B cell (primary cell): Measurements from ENCODE around the gene DKK3. TPM values are rescaled to one million over a fixed set of nuclear protein-coding genes. Genes with fewer than 3 reads are reported as not detected.

Experiments used
- ATAC-seq: fragments of 200-7000 bp; cut with Tn5 transposase; one replicate; pipeline ENCODE4 v1.10.0; 2021; ENCODE audit warnings: low read depth, mild to moderate bottlenecking, moderate number of reproducible peaks, moderate library complexity
- CTCF ChIA-PET: fragments of 350-600 bp; sonication (Branson Sonifier 250); formaldehyde crosslinking; loops from one replicate; lab custom pipeline; 2021; ENCODE audit warnings: antibody characterized with exemption, inconsistent platforms; lab: Charles Lee
- POLR2A ChIA-PET: fragments of 350-600 bp; sonication (Branson Sonifier 250); formaldehyde crosslinking; loops from one replicate; lab custom pipeline; 2021; ENCODE audit warnings: antibody characterized with exemption; lab: Charles Lee
- DNase-seq: peaks from one replicate; pipeline ENCODE4 v3.0.0; 2013
- H2AFZ ChIP-seq: 2 replicates; pipeline ENCODE4 v1.6.1; 2012; ENCODE audit warnings: mild to moderate bottlenecking, low read depth, low read length; ENCODE audit not compliant: insufficient read depth, poor library complexity, severe bottlenecking
- H3K27ac ChIP-seq, 2 donors: 1 replicate in 1 of 2; 2 replicates in 1 of 2; pipeline ENCODE4 v1.5.1; 2012 to 2013; ENCODE audit warnings: low read length in 2 of 2, mild to moderate bottlenecking in 2 of 2, moderate library complexity in 1 of 2
- H3K27me3 ChIP-seq, 4 experiments: fragments of 200-600 bp in 1 of 4; sonication (generic) in 1 of 4; replicated peaks in 1 of 4; 1 replicate in 2 of 4; 2 replicates in 2 of 4; pipeline versions ENCODE4 v1.6.1 to v1.7.0; 2013 to 2016; ENCODE audit warnings: low read length in 3 of 4, mild to moderate bottlenecking in 2 of 4, mixed read lengths in 1 of 4, moderate library complexity in 1 of 4; ENCODE audit not compliant: insufficient read depth in 4 of 4, control insufficient read depth in 3 of 4; ENCODE audit errors: control extremely low read depth in 1 of 4
- H3K36me3 ChIP-seq, 2 experiments: replicated peaks in 1 of 2; 1 replicate in 1 of 2; 2 replicates in 1 of 2; pipeline versions ENCODE4 v1.6.1 to v1.7.1; 2013; ENCODE audit warnings: low read length in 1 of 2; ENCODE audit not compliant: insufficient read depth in 2 of 2, control insufficient read depth in 1 of 2; ENCODE audit errors: control extremely low read depth in 1 of 2, extremely low read depth in 1 of 2
- H3K4me1 ChIP-seq, 2 donors: fragments of 200-600 bp in 1 of 2; sonication (generic) in 1 of 2; 1 replicate in 1 of 2; 2 replicates in 1 of 2; pipeline versions ENCODE4 v1.5.1 to v1.6.1; 2013 to 2017; ENCODE audit warnings: low read length in 2 of 2; ENCODE audit not compliant: control insufficient read depth in 2 of 2, insufficient read depth in 2 of 2
- H3K4me2 ChIP-seq: replicated peaks from 2 replicates; pipeline ENCODE3; 2012; ENCODE audit warnings: mild to moderate bottlenecking, low read depth, low read length; ENCODE audit not compliant: poor library complexity, severe bottlenecking
- H3K4me3 ChIP-seq, 5 experiments: fragments of 200-600 bp in 1 of 5; sonication (generic) in 1 of 5; 1 replicate in 3 of 5; 2 replicates in 2 of 5; pipeline versions ENCODE4 v1.5.1 to v1.7.0; 2011 to 2016; ENCODE audit warnings: low read length in 4 of 5, mild to moderate bottlenecking in 4 of 5, low read depth in 2 of 5, control low read depth in 1 of 5, moderate library complexity in 1 of 5; ENCODE audit not compliant: insufficient read depth in 1 of 5; ENCODE audit errors: control extremely low read depth in 1 of 5, extremely low read depth in 1 of 5
- H3K79me2 ChIP-seq: fragments of 200-600 bp; sonication (generic); one replicate; pipeline ENCODE4 v1.6.0; 2016; ENCODE audit warnings: low read length; ENCODE audit not compliant: control insufficient read depth, insufficient read depth
- H3K9ac ChIP-seq: fragments of 200-600 bp; sonication (generic); 2 replicates; pipeline ENCODE4 v1.6.1; 2017; ENCODE audit warnings: mild to moderate bottlenecking, low read length, moderate library complexity
- H3K9me3 ChIP-seq, 3 donors: one replicate each; pipeline versions ENCODE4 v1.6.1 to v1.7.1; 2013; ENCODE audit warnings: low read length in 2 of 3; ENCODE audit not compliant: control insufficient read depth in 2 of 3, insufficient read depth in 1 of 3; ENCODE audit errors: control extremely low read depth in 1 of 3
- H4K20me1 ChIP-seq: 2 replicates; pipeline ENCODE4 v1.6.0; 2012; ENCODE audit warnings: mild to moderate bottlenecking, low read length; ENCODE audit not compliant: insufficient read depth, control insufficient read depth, poor library complexity, severe bottlenecking
- H3K27ac Mint-ChIP-seq: one replicate; pipeline ENCODE4 v1.8.0; 2021; ENCODE audit warnings: mixed read lengths
- H3K27me3 Mint-ChIP-seq: one replicate; pipeline ENCODE4 v1.8.0; 2021; ENCODE audit warnings: mixed read lengths
- H3K4me1 Mint-ChIP-seq: one replicate; pipeline ENCODE4 v1.8.0; 2021; ENCODE audit warnings: mixed read lengths
- H3K4me3 Mint-ChIP-seq: one replicate; pipeline ENCODE4 v1.8.0; 2021; ENCODE audit warnings: mixed read lengths
- H3K9me3 Mint-ChIP-seq: one replicate; pipeline ENCODE4 v1.8.0; 2022; ENCODE audit warnings: mixed read lengths; ENCODE audit not compliant: insufficient read depth
- CTCF ChIP-seq: fragments of 200-600 bp; IDR thresholded peaks from one replicate; pipeline ENCODE4 v1.8.0; 2022; ENCODE audit warnings: antibody characterized with exemption, mild to moderate bottlenecking
- EZH2 ChIP-seq: IDR thresholded peaks from 2 replicates; pipeline ENCODE4 v1.6.1; 2012; ENCODE audit warnings: borderline replicate concordance, low read depth, mild to moderate bottlenecking, moderate library complexity, low read length; ENCODE audit not compliant: insufficient read depth, poor library complexity, severe bottlenecking
- WGBS: methylation state at CpG from one replicate; pipeline ENCODE4 v1.1.5; 2013; ENCODE audit warnings: missing lambda C conversion rate; ENCODE audit not compliant: insufficient coverage; 5-methylcytosine and 5-hydroxymethylcytosine counted together
- intact Hi-C: fragments of 100-400 bp; cut with micrococcal nuclease; formaldehyde crosslinking; loops from one replicate; pipeline ENCODE4 v1.10.0; 2022
- polyA plus RNA-seq: library from polyadenylated mRNA; depleted of rRNA; stranded (reverse); fragments of >200 nt; gene quantifications from 2 replicates; pipeline ENCODE4 v1.2.3, GENCODE V29; 2012
- total RNA-seq, 2 donors: library from RNA; stranded (reverse); fragments of 120-200 nt in 1 of 2; gene quantifications; 1 replicate in 1 of 2; 2 replicates in 1 of 2; pipeline versions ENCODE4 v1.2.3 to v1.2.4, GENCODE V29; 2013 to 2022

The DKK3 gene
- total and polyA plus RNA-seq, 2 donors (not counting 1 experiment from before 2014, with no cell fraction given): 0.33 TPM; not detected in 1

- H3K4me3 ChIP-seq: no peak overlapping the region
- ATAC-seq (no peak), DNase-seq (no peak)
- H3K4me2 ChIP-seq: no peak overlapping the region
- CTCF ChIA-PET: no interaction called here
- no peak overlapping the region for H2AFZ ChIP-seq
- no peak overlapping the region for H3K9ac ChIP-seq
- intact Hi-C loops: no loop called here
- H3K79me2 ChIP-seq: no peaks in the 10 kb centered on the region
- H3K27me3 ChIP-seq: peaks cover 0 to 8% (median under 1%) of the 10 kb centered on the region in 4 experiments
- Mint-ChIP-seq H3K4me1 (no peaks in the 10 kb centered on the region), H3K9me3 (no peaks in the 10 kb centered on the region), H3K27ac (no peak overlapping the region), H3K27me3 (peaks cover 47% of the 10 kb centered on the region), H3K4me3 (no peak overlapping the region)
- H3K9me3 ChIP-seq: no peaks in the 10 kb centered on the region
- H4K20me1 ChIP-seq: no peaks in the 10 kb centered on the region
- no peak overlapping the region for H3K27ac ChIP-seq
- H3K4me1 ChIP-seq: no peaks in the 10 kb centered on the region
- TF ChIP-seq CTCF (no peak), EZH2 (no peak)
- H3K36me3 ChIP-seq: no peaks in the 10 kb centered on the region
- POLR2A ChIA-PET: no interaction called here
Observed at GRCh38 chr11:12015486-12015885, 7.1 kb upstream of the DKK3 start.

- Mint-ChIP-seq H3K4me3 (no peak overlapping the region), H3K27ac (no peak overlapping the region), H3K9me3 (no peaks in the 10 kb centered on the region), H3K27me3 (peaks cover 57% of the 10 kb centered on the region), H3K4me1 (peaks cover 6% of the 10 kb centered on the region)
- no peaks in the 10 kb centered on the region for H4K20me1 ChIP-seq
- DNase-seq: no peak
- ChIA-PET POLR2A (no interaction called here), CTCF (no interaction called here)
- no peaks in the 10 kb centered on the region for H3K36me3 ChIP-seq
- WGBS: 100% methylated on average over 2 of the region's 3 CpGs
- H3K4me2 ChIP-seq: no peak overlapping the region
- H3K79me2 ChIP-seq: no peaks in the 10 kb centered on the region
- intact Hi-C loops: no loop called here
- TF ChIP-seq EZH2: no peak
- no peak for TF ChIP-seq CTCF
- peaks cover 1% of the 10 kb centered on the region in 2 donors for H3K4me1 ChIP-seq
- no peak for ATAC-seq
- H2AFZ ChIP-seq: no peak overlapping the region
- H3K27ac ChIP-seq: no peak overlapping the region
- H3K27me3 ChIP-seq: peaks cover 0 to 20% (median 7%) of the 10 kb centered on the region in 4 experiments
- H3K9ac ChIP-seq: no peak overlapping the region
- H3K9me3 ChIP-seq: no peaks in the 10 kb centered on the region
- no peak overlapping the region for H3K4me3 ChIP-seq
Observed at GRCh38 chr11:12013781-12014180, 5.4 kb upstream of the DKK3 start.
